IMR-90 (cell line): ENCODE data around the gene STARD7. TPM values are rescaled to one million over a fixed set of nuclear protein-coding genes. Genes with fewer than 3 reads are reported as not detected.
A peak's percentile ranks its signal among the peaks of the same experiment; 100 is the strongest.

Experiments used
- ATAC-seq: fragments of 200-7000 bp; cut with Tn5 transposase; 2 replicates; pipeline ENCODE4 v1.9.1; 2020; ENCODE audit warnings: low read depth, mild to moderate bottlenecking, moderate library complexity
- BruUV-seq: library from RNA; stranded (reverse); fragments of 400-500 nt; replicated peaks from 2 replicates; lab custom pipeline; 2021; lab: Mats Ljungman, UMichigan
- CTCF ChIA-PET: fragments of 300-600 bp; formaldehyde crosslinking; extraction: SDS; loops from one replicate; lab custom pipeline; 2021; ENCODE audit warnings: antibody characterized with exemption; lab: Yijun Ruan, JAX
- POLR2A ChIA-PET: fragments of 300-600 bp; sonication (Branson Sonifier 250); formaldehyde crosslinking; loops from one replicate; lab custom pipeline; 2022; ENCODE audit warnings: antibody characterized with exemption; ENCODE audit not compliant: unreplicated experiment; lab: Charles Lee
- DNase-seq: peaks from one replicate; pipeline ENCODE4 v3.0.0; 2013
- H2AFZ ChIP-seq: replicated peaks from 2 replicates; pipeline ENCODE3; 2013; ENCODE audit warnings: low read length, mild to moderate bottlenecking; ENCODE audit not compliant: poor library complexity
- H2AK5ac ChIP-seq: 2 replicates; pipeline ENCODE4 v1.6.1; 2013; ENCODE audit warnings: low read depth, low read length, inconsistent platforms
- H2AK9ac ChIP-seq: replicated peaks from 2 replicates; pipeline ENCODE3; 2013; ENCODE audit warnings: mild to moderate bottlenecking, low read depth, low read length, moderate library complexity; ENCODE audit not compliant: poor library complexity
- H2BK120ac ChIP-seq: 2 replicates; pipeline ENCODE4 v1.6.1; 2013; ENCODE audit warnings: low read depth, low read length, inconsistent platforms
- H2BK15ac ChIP-seq: 3 replicates; pipeline ENCODE4 v1.6.1; 2013; ENCODE audit warnings: low read depth, low read length, inconsistent platforms
- H2BK20ac ChIP-seq: 2 replicates; pipeline ENCODE4 v1.6.1; 2013; ENCODE audit warnings: low read depth, mild to moderate bottlenecking, inconsistent platforms, low read length, moderate library complexity
- H2BK5ac ChIP-seq: 2 replicates; pipeline ENCODE4 v1.6.1; 2013; ENCODE audit warnings: mild to moderate bottlenecking, low read depth, low read length, inconsistent platforms; ENCODE audit not compliant: poor library complexity, severe bottlenecking
- H3K14ac ChIP-seq: replicated peaks from 2 replicates; pipeline ENCODE4 v1.6.1; 2013; ENCODE audit warnings: low read depth, low read length, inconsistent platforms
- H3K18ac ChIP-seq: 2 replicates; pipeline ENCODE4 v1.6.1; 2013; ENCODE audit warnings: low read depth, low read length, control low read depth
- H3K23ac ChIP-seq: 2 replicates; pipeline ENCODE4 v1.6.1; 2013; ENCODE audit warnings: low read depth, low read length, inconsistent platforms
- H3K27ac ChIP-seq: 2 replicates; pipeline ENCODE4 v1.5.1; 2013; ENCODE audit warnings: mild to moderate bottlenecking, control low read depth, low read length; ENCODE audit not compliant: insufficient read depth
- H3K27me3 ChIP-seq: 2 replicates; pipeline ENCODE4 v1.6.1; 2013; ENCODE audit warnings: low read length; ENCODE audit not compliant: control insufficient read depth, insufficient read depth
- H3K36me3 ChIP-seq: 2 replicates; pipeline ENCODE4 v1.6.1; 2013; ENCODE audit warnings: low read length, mixed read lengths; ENCODE audit not compliant: control insufficient read depth, insufficient read depth
- H3K4ac ChIP-seq: 2 replicates; pipeline ENCODE4 v1.6.1; 2013; ENCODE audit warnings: low read depth, low read length, inconsistent platforms
- H3K4me1 ChIP-seq: 2 replicates; pipeline ENCODE4 v1.6.1; 2013; ENCODE audit warnings: low read length, mixed read lengths; ENCODE audit not compliant: control insufficient read depth, insufficient read depth
- H3K4me2 ChIP-seq: 2 replicates; pipeline ENCODE4 v1.6.1; 2013; ENCODE audit warnings: low read depth, mild to moderate bottlenecking, control low read depth, low read length, moderate library complexity
- H3K4me3 ChIP-seq: 2 replicates; pipeline ENCODE4 v1.5.1; 2013; ENCODE audit warnings: low read depth, mild to moderate bottlenecking, control low read depth, low read length, moderate library complexity; ENCODE audit not compliant: insufficient read depth
- H3K56ac ChIP-seq: 2 replicates; pipeline ENCODE4 v1.6.1; 2013; ENCODE audit warnings: low read length, inconsistent platforms; ENCODE audit not compliant: insufficient read depth; ENCODE audit errors: extremely low read depth
- H3K79me1 ChIP-seq, 2 experiments: 2 replicates each; pipeline ENCODE4 v1.6.1; 2013; ENCODE audit warnings: low read length in 2 of 2, inconsistent platforms in 1 of 2, low read depth in 1 of 2
- H3K9ac ChIP-seq: 2 replicates; pipeline ENCODE4 v1.6.1; 2013; ENCODE audit warnings: low read depth, low read length, control low read depth
- H3K9me1 ChIP-seq: 2 replicates; pipeline ENCODE4 v1.6.1; 2013; ENCODE audit warnings: low read length, inconsistent platforms; ENCODE audit not compliant: insufficient read depth
- H3K9me3 ChIP-seq: 2 replicates; pipeline ENCODE4 v1.6.1; 2013; ENCODE audit warnings: low read length; ENCODE audit not compliant: control insufficient read depth, insufficient read depth
- H4K20me1 ChIP-seq: 2 replicates; pipeline ENCODE4 v1.6.1; 2013; ENCODE audit warnings: low read length, inconsistent platforms; ENCODE audit not compliant: insufficient read depth
- H4K5ac ChIP-seq: 2 replicates; pipeline ENCODE4 v1.6.1; 2013; ENCODE audit warnings: mild to moderate bottlenecking, low read depth, low read length, control low read depth
- H4K8ac ChIP-seq, 2 experiments: 2 replicates each; pipeline ENCODE4 v1.6.1; 2013; ENCODE audit warnings: low read depth in 2 of 2, low read length in 2 of 2, control low read depth in 1 of 2, inconsistent platforms in 1 of 2
- H4K91ac ChIP-seq: 2 replicates; pipeline ENCODE4 v1.6.1; 2013; ENCODE audit warnings: low read depth, low read length, inconsistent platforms; ENCODE audit not compliant: insufficient read depth
- BHLHE40 ChIP-seq: fragments of 150-350 bp; IDR thresholded peaks from 2 replicates; pipeline ENCODE4 v1.6.1; 2016; ENCODE audit warnings: mild to moderate bottlenecking, low read depth, low read length
- CHD1 ChIP-seq: IDR thresholded peaks from 2 replicates; pipeline ENCODE4 v1.6.1; 2012; ENCODE audit warnings: low read depth, low read length, improper control_type of control experiment
- ELK1 ChIP-seq: fragments of 150-350 bp; IDR thresholded peaks from 2 replicates; pipeline ENCODE4 v1.6.1; 2016; ENCODE audit warnings: low read depth, mild to moderate bottlenecking, low read length, moderate library complexity, borderline replicate concordance
- FOS ChIP-seq: fragments of 150-350 bp; IDR thresholded peaks from 2 replicates; pipeline ENCODE4 v1.6.1; 2016; ENCODE audit warnings: low read depth, low read length
- MAFK ChIP-seq: IDR thresholded peaks from 2 replicates; pipeline ENCODE4 v1.6.1; 2012; ENCODE audit warnings: low read depth, low read length, improper control_type of control experiment
- MAZ ChIP-seq: IDR thresholded peaks from 2 replicates; pipeline ENCODE4 v1.6.1; 2012; ENCODE audit warnings: low read depth, mild to moderate bottlenecking, low read length, improper control_type of control experiment, moderate library complexity, borderline replicate concordance
- RCOR1 ChIP-seq: IDR thresholded peaks from 2 replicates; pipeline ENCODE4 v1.6.1; 2012; ENCODE audit warnings: mild to moderate bottlenecking, low read length, improper control_type of control experiment; ENCODE audit not compliant: insufficient replicate concordance
- RFX5 ChIP-seq: IDR thresholded peaks from 2 replicates; pipeline ENCODE4 v1.8.0; 2012; ENCODE audit warnings: low read depth, mild to moderate bottlenecking, low read length, moderate library complexity
- WGBS, 2 experiments: methylation state at CpG; one replicate each; pipeline versions ENCODE4 v1.1.5 to v1.1.7; 2013; ENCODE audit warnings: missing lambda C conversion rate in 2 of 2; ENCODE audit not compliant: insufficient read length in 1 of 2; ENCODE audit errors: extremely low coverage in 2 of 2; 5-methylcytosine and 5-hydroxymethylcytosine counted together
- dilution Hi-C: fragments of 300-500 bp; cut with HindIII; formaldehyde crosslinking; loops from one replicate; pipeline ENCODE4 v1.14.3; 2018; ENCODE audit warnings: low sequenced_read_pairs; ENCODE audit not compliant: unreplicated experiment
- in situ Hi-C: fragments of 300-500 bp; cut with MboI; formaldehyde crosslinking; loops from 3 replicates; pipeline ENCODE4 v1.14.3; 2019; ENCODE audit warnings: low sequenced_read_pairs, inconsistent platforms, mixed read lengths
- intact Hi-C: fragments of 100-400 bp; cut with micrococcal nuclease; formaldehyde crosslinking; loops from 2 replicates; pipeline ENCODE4 v1.10.0; 2022
- polyA plus RNA-seq, 3 experiments: library from polyadenylated mRNA; depleted of rRNA; stranded (reverse); fragments of >200 nt; gene quantifications; 2 replicates each; pipeline ENCODE4 v1.2.3, GENCODE V29; 2012; ENCODE audit warnings: low replicate concordance in 1 of 3
- total RNA-seq: library from RNA; depleted of rRNA; stranded (reverse); fragments of >200 nt; gene quantifications from 2 replicates; pipeline ENCODE4 v1.2.3, GENCODE V29; 2012
- TF ChIP-seq, protein P1 (sequence below): conservative IDR thresholded peaks from 2 replicates; pipeline ENCODE4 v1.5.1; 2012; ENCODE audit warnings: mild to moderate bottlenecking, low read depth, low read length, improper control_type of control experiment
- TF ChIP-seq, protein P2 (sequence below): fragments of 150-350 bp; IDR thresholded peaks from 2 replicates; pipeline ENCODE4 v1.6.1; 2017; ENCODE audit warnings: mild to moderate bottlenecking, antibody characterized with exemption, low read length, low read depth

Gene STARD7
- total and polyA plus RNA-seq, 2 of the 4 experiments (the other 2 are of a cell fraction) = 61.7 to 138 TPM

- TF ChIP-seq FOS (no peak), MAZ (no peak)
Measured at GRCh38 chr2:96203130-96204028, 5.2 kb downstream of the STARD7 start (continued).

GRCh38 chr2:96202152-96202854 lies 6.3 kb downstream of the STARD7 start:
- Histone ChIP-seq H3K79me1 (peaks cover 7 to 45% of the 10 kb centered on the region in 2 experiments; a peak in 2 of 4 replicates), H3K9ac (no peak overlapping the region), H3K14ac (no peak overlapping the region), H4K5ac (no peak overlapping the region), H3K27me3 (no peaks in the 10 kb centered on the region), H3K27ac (peak overlapping the region; percentile 51; the same call in 1 of the 2 replicates), H3K36me3 (peaks cover 1% of the 10 kb centered on the region; the same call in 1 of the 2 replicates), H3K9me1 (peaks cover 9% of the 10 kb centered on the region), H4K8ac (no peak overlapping the region), H2AK9ac (no peak overlapping the region), H3K23ac (peak overlapping the region; percentile 39; the same call in 1 of the 2 replicates), H3K4me1 (peaks cover 14% of the 10 kb centered on the region), H2BK5ac (no peak overlapping the region), H2AK5ac (no peak overlapping the region), H2BK120ac (no peak overlapping the region), H4K20me1 (peaks cover 64% of the 10 kb centered on the region), H2BK20ac (no peak overlapping the region), H2AFZ (no peak overlapping the region), H3K56ac (no peak overlapping the region), H2BK15ac (no peak overlapping the region), H3K18ac (no peak overlapping the region), H3K4me2 (0 out of 2 replicates have a peak overlapping the region, but pooled peaks have one; percentile 28), H4K91ac (no peak overlapping the region), H3K4ac (no peak overlapping the region), H3K9me3 (no peaks in the 10 kb centered on the region), H3K4me3 (no peak overlapping the region)
- dilution Hi-C loops = no loop called here
- intact Hi-C loops = no loop called here
- POLR2A ChIA-PET = no interaction called here
- DNase-seq (no peak), ATAC-seq (peak; percentile 10; the same call in 1 of the 2 replicates)
- WGBS, 2 experiments = 100% methylated on average over 1 of the region's 4 CpGs; no CpG with 5 or more reads in 1 of the 2 experiments
- CTCF ChIA-PET = interaction anchor here (1.4 kb wide), 1 partner anchor 28 kb away, joined by 4 read pairs; no protein-coding TSS in a partner anchor
- in situ Hi-C loops = no loop called here
- no TSS peak for BruUV-seq
- TF ChIP-seq MAFK (no peak), RFX5 (no peak), BHLHE40 (no peak), RCOR1 (no peak), CHD1 (no peak), ELK1 (no peak)
- TF ChIP-seq, protein P1, sequence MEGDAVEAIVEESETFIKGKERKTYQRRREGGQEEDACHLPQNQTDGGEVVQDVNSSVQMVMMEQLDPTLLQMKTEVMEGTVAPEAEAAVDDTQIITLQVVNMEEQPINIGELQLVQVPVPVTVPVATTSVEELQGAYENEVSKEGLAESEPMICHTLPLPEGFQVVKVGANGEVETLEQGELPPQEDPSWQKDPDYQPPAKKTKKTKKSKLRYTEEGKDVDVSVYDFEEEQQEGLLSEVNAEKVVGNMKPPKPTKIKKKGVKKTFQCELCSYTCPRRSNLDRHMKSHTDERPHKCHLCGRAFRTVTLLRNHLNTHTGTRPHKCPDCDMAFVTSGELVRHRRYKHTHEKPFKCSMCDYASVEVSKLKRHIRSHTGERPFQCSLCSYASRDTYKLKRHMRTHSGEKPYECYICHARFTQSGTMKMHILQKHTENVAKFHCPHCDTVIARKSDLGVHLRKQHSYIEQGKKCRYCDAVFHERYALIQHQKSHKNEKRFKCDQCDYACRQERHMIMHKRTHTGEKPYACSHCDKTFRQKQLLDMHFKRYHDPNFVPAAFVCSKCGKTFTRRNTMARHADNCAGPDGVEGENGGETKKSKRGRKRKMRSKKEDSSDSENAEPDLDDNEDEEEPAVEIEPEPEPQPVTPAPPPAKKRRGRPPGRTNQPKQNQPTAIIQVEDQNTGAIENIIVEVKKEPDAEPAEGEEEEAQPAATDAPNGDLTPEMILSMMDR = no peak
- TF ChIP-seq, protein P2, sequence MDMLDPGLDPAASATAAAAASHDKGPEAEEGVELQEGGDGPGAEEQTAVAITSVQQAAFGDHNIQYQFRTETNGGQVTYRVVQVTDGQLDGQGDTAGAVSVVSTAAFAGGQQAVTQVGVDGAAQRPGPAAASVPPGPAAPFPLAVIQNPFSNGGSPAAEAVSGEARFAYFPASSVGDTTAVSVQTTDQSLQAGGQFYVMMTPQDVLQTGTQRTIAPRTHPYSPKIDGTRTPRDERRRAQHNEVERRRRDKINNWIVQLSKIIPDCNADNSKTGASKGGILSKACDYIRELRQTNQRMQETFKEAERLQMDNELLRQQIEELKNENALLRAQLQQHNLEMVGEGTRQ = no peak
